Measurements from ENCODE around the gene MAFB. TPM values are rescaled to one million over a fixed set of nuclear protein-coding genes. Genes with fewer than 3 reads are reported as not detected.
A peak's percentile ranks its signal among the peaks of the same experiment; 100 is the strongest.

MAFB gene
- polyA plus RNA-seq, 3 donors, result 113 to 161 (median 134) TPM

DNA sequence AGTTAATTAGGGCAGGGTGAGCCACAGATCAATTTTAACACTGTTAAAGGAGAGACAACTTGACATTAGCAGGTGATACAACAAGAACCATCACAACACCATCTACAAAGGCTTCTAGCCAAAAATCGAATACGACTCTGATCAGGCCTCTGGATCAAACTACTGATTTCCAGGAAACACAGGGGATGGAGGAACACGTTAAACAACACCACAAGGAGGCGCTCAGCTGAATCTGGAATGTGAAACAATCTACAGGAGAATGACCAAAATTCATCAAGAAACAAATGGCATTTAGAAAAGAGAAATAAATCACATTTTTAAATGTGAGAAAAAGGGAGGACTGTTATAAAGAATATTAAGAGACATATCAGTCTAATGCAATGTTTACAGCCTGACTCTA is 13.5 kb upstream of the MAFB start:
- Mint-ChIP-seq H3K4me3 (no peak overlapping the region), H3K4me1 (peaks cover 26% of the 10 kb centered on the region), H3K9me3 (peaks cover 0 to 11% (median 6%) of the 10 kb centered on the region in 7 donors), H3K27me3 (ENCODE audit: low read depth in 3 of 3) (peaks cover 25 to 27% (median 26%) of the 10 kb centered on the region in 3 donors), H3K36me3 (no peaks in the 10 kb centered on the region), H3K27ac (no peak overlapping the region)
- TF ChIP-seq, protein P1, sequence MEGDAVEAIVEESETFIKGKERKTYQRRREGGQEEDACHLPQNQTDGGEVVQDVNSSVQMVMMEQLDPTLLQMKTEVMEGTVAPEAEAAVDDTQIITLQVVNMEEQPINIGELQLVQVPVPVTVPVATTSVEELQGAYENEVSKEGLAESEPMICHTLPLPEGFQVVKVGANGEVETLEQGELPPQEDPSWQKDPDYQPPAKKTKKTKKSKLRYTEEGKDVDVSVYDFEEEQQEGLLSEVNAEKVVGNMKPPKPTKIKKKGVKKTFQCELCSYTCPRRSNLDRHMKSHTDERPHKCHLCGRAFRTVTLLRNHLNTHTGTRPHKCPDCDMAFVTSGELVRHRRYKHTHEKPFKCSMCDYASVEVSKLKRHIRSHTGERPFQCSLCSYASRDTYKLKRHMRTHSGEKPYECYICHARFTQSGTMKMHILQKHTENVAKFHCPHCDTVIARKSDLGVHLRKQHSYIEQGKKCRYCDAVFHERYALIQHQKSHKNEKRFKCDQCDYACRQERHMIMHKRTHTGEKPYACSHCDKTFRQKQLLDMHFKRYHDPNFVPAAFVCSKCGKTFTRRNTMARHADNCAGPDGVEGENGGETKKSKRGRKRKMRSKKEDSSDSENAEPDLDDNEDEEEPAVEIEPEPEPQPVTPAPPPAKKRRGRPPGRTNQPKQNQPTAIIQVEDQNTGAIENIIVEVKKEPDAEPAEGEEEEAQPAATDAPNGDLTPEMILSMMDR (IDR thresholded peaks at IDR 0.05), result peak; percentile 24
- H4K20me1 ChIP-seq (ENCODE audit: insufficient read depth, low read length), result no peaks in the 10 kb centered on the region
- no peak overlapping the region for H2AFZ ChIP-seq (ENCODE audit: insufficient read depth, low read depth, low read length, poor library complexity, severe bottlenecking)
- H3K4me3 ChIP-seq (replicated peaks in 1 of 3; ENCODE audit: low read depth in 2 of 3, low read length in 3 of 3), result no peak overlapping the region
- no peak overlapping the region for H3K27ac ChIP-seq (ENCODE audit: low read depth in 1 of 2, low read length in 2 of 2)
- no peak overlapping the region for H3K4me2 ChIP-seq (replicated peaks; ENCODE audit: extremely low read depth, low read length, poor library complexity, severe bottlenecking)
- no peak for DNase-seq
- intact Hi-C loops (cut with micrococcal nuclease), result no loop called here
- WGBS (ENCODE audit: insufficient coverage), result no CpG with 5 or more reads among the region's 4 CpGs
- peaks cover 12 to 26% of the 10 kb centered on the region in 2 donors for H3K27me3 ChIP-seq (ENCODE audit: control insufficient read depth in 2 of 2, insufficient read depth in 2 of 2, low read length in 2 of 2)
- H3K9me3 ChIP-seq (replicated peaks in 1 of 2; ENCODE audit: control insufficient read depth in 1 of 2, insufficient read depth in 1 of 2, low read length in 2 of 2), result no peaks in the 10 kb centered on the region
- no peak overlapping the region for H3K9ac ChIP-seq (ENCODE audit: insufficient read depth, low read length, poor library complexity, severe bottlenecking)
- H3K36me3 ChIP-seq (replicated peaks in 1 of 2; ENCODE audit: control insufficient read depth in 1 of 2, insufficient read depth in 2 of 2, low read length in 2 of 2), result no peaks in the 10 kb centered on the region
- H3K79me2 ChIP-seq (ENCODE audit: insufficient read depth, low read length), result no peaks in the 10 kb centered on the region
- peaks cover 16 to 19% of the 10 kb centered on the region in 2 donors for H3K4me1 ChIP-seq (ENCODE audit: control insufficient read depth in 1 of 2, insufficient read depth in 2 of 2, low read length in 2 of 2)

DNA sequence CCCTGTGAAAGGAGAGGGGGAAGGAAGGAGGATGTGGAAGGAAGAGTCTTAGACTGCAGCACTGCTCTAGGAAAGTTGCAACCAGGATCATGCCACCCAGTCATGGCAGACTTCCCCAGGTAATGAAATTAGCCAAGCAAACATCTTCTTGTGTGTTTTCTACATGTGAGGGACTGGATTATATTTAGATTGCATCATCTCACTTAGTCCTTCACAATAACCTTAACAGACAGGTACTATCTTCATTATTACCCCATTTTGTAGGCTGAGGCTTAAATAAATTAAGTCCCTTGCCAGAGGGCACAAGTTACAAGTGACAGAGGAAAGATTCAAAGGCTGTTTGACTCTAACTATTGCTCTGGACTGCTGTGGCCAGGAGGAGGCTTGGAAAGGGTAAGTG is 9.7 kb upstream of the MAFB start:
- H3K9me3 Mint-ChIP-seq, result peaks cover 0 to 11% (median 8%) of the 10 kb centered on the region in 7 donors
- intact Hi-C loops (cut with micrococcal nuclease), result loop anchor here (10.0 kb wide), 1 partner anchor 814 kb away; no protein-coding TSS in a partner anchor
- H3K4me3 Mint-ChIP-seq, result peak overlapping the region in 1 of 2 donors; percentile 61
- H3K79me2 ChIP-seq (ENCODE audit: insufficient read depth, low read length), result no peaks in the 10 kb centered on the region
- no peak overlapping the region for H2AFZ ChIP-seq (ENCODE audit: insufficient read depth, low read depth, low read length, poor library complexity, severe bottlenecking)
- no peak for DNase-seq
- H3K4me1 ChIP-seq (ENCODE audit: control insufficient read depth in 1 of 2, insufficient read depth in 2 of 2, low read length in 2 of 2), result peaks cover 9 to 14% of the 10 kb centered on the region in 2 donors
- H3K27ac Mint-ChIP-seq, result no peak overlapping the region
- H4K20me1 ChIP-seq (ENCODE audit: insufficient read depth, low read length), result no peaks in the 10 kb centered on the region
- no peaks in the 10 kb centered on the region for H3K36me3 Mint-ChIP-seq
- H3K9me3 ChIP-seq (replicated peaks in 1 of 2; ENCODE audit: control insufficient read depth in 1 of 2, insufficient read depth in 1 of 2, low read length in 2 of 2), result peaks cover 0 to 7% of the 10 kb centered on the region in 2 donors
- no peak overlapping the region for H3K4me2 ChIP-seq (replicated peaks; ENCODE audit: extremely low read depth, low read length, poor library complexity, severe bottlenecking)
- TF ChIP-seq, protein P1 (IDR thresholded peaks at IDR 0.05), result no peak
- H3K27ac ChIP-seq (ENCODE audit: low read depth in 1 of 2, low read length in 2 of 2), result no peak overlapping the region
- no peak overlapping the region for H3K9ac ChIP-seq (ENCODE audit: insufficient read depth, low read length, poor library complexity, severe bottlenecking)
- H3K36me3 ChIP-seq (replicated peaks in 1 of 2; ENCODE audit: control insufficient read depth in 1 of 2, insufficient read depth in 2 of 2, low read length in 2 of 2), result no peaks in the 10 kb centered on the region
- H3K27me3 Mint-ChIP-seq (ENCODE audit: low read depth in 3 of 3), result peaks cover 55 to 62% (median 61%) of the 10 kb centered on the region in 3 donors
- H3K4me3 ChIP-seq (replicated peaks in 1 of 3; ENCODE audit: low read depth in 2 of 3, low read length in 3 of 3), result no peak overlapping the region
- peaks cover 47 to 64% of the 10 kb centered on the region in 2 donors for H3K27me3 ChIP-seq (ENCODE audit: control insufficient read depth in 2 of 2, insufficient read depth in 2 of 2, low read length in 2 of 2)
- H3K4me1 Mint-ChIP-seq, result peaks cover 18% of the 10 kb centered on the region

Data from CD14-positive monocyte (primary cell).